ENCODE measurements around the gene NDUFB2.
"Not testable (repeated sequence)": the region's sequence is repeated elsewhere in the genome, so short reads cannot be mapped to it uniquely, and the experiment has no call there.

Gene NDUFB2

DNA sequence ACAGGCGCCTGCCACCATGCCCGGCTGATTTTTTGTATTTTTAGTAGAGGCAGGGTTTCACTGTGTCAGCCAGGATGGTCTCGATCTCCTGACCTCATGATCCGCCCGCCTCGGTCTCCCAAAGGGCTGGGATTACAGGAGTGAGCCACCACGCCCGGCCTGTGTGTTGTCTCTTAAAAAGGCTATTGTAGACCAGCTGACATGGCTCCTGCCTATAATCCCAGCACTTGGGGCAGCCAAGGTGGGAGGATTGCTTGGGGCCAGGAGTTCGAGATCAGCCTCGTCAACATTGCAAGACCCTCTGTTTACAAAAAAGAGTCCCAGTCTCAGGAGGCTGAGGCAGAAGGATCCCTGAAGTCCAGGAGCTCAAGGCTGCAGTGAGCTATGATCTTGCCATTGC is 2.7 kb upstream of the NDUFB2 start:
- not testable (repeated sequence) for DNase-seq

DNA sequence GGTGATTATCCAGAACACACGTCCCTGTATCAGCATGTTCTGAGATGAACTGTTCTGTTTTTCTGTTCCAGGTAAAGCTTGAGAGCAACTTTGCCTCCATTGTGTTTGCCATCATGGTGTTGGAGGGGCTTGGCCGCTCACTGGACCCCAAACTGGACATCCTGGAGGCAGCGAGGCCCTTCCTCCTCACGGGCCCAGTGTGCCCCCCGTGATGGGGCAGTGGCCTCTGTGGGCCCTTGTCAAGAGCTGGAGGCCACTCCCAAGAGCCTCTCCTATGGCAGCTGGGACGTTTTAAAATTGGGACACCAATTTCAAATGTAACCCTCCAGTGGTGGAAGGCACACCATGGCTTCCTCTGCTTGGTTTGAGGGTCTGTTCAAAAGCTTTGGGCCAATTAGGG is 1.9 kb upstream of the NDUFB2 start:
- DNase-seq: no peak

DNA sequence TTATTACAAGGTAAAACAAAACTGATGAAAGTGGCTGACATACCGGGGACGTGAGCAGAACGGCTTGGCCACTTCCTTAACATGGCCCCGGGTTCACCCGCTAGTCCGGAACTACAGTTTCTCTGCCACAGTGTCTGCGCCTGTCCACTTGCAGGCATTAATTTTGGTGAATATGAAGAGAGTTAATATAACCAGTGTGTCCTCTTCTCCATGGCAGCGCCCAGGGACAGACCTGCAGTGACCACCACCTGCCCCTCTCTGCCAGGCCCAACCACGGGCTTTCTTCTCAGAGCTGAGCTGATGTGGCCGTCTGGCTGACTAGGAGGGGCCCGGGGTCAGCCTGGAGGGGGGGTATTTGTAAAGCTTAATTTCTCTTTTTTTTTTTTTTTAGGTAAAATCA is 1.1 kb upstream of the NDUFB2 start:
- no peak for DNase-seq

DNA sequence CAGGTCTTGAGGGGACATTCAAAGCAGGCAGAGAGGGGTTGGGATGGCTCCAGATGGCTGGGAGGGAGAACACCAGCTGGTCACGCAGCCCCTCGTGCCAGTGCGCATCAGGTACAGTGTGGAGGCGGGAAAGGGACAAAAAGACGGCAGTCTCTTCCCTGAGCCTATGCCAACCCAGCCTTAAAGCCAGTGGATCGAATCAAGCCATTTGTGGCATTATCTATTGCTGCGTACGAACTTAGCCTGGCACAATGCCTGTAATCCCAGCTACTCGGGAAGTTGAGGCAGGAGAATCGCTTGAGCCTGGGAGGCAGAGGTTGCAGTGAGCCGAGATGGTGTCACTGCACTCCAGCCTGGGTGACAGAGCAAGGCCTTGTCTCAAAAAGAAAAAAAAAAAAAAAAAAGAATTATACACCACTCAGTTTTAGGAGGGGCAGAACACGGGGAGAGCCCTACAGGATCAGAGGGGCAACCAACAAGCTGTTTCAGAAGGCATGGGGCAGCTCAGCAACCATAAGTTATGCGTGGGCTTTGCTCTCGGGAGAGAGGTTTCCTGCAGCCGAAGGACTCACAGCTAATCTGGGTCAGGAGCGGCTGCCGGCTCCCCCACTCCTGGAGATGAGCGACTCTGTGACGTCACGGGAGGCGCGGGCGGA is 356 bp upstream of the NDUFB2 start:
- peak; percentile 92 for DNase-seq

DNA sequence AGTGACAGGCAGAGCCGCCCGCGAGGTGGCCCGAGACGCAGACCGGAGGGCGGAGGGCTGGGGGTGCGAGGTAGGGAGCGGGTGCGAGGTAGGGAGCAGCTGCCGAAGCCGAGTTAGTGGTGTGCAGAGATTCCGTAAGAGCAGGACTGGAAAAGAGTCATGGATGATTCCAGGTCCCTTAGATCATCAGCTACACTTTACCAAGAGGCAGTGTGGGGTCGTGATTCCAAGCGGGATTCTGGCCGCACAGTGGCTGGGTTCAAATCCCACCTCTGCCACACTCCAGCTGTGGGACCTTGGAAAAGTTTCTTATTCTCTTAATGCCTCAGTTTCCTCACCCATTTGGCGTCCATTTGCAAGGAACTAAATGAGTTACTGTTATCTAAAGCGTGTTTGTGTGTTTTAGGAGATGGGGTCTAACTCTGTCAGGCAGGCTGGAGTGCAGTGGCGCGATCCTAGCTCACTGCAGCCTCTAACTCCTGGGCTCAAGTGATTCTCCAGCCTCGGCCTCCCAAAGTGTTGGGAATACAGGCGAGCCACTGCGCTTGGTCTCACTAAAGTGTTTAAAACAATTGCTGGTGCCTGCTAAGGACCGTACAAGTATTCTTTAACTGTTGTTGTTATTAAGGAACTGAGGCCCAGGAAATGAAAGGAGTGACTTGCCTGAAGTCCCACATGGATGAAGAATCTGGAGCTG is 1.1 kb downstream of the NDUFB2 start:
- no peak for DNase-seq

DNA sequence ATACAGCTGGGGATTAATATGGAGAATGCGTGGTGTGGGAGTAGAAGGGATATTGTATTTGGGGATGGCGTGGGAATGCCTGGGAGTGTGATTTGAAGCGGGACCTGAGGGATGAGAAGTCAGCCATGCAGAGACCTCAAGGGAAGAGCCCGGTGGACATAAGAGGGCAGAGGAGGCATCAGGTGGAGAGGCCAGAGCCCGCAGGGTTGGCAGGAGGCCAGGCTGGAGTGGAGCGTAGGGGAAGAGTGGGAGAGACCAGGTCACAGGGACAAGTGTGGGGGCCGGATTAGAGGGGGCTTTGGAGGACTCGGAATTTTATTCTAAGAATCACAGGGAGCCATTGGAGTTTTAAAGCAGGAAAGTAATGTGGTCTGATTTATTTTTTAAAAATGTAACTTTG is 2.0 kb downstream of the NDUFB2 start:
- no peak for DNase-seq

DNA sequence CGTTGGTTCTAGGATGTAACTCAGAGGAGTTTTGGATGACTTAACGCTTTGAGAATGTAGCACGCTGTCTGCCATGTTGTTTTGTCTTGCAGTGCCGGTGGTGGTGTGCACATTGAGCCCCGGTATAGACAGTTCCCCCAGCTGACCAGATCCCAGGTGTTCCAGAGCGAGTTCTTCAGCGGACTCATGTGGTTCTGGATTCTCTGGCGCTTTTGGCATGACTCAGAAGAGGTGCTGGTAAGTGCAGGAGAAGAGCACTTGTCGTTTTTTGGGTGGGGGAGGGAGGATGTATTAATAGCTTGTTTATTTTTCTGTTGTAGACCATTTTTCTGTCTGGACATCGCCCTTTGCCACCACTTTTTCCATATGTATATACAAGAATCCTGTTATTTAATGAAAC is 6.3 kb downstream of the NDUFB2 start:
- no peak for DNase-seq

DNA sequence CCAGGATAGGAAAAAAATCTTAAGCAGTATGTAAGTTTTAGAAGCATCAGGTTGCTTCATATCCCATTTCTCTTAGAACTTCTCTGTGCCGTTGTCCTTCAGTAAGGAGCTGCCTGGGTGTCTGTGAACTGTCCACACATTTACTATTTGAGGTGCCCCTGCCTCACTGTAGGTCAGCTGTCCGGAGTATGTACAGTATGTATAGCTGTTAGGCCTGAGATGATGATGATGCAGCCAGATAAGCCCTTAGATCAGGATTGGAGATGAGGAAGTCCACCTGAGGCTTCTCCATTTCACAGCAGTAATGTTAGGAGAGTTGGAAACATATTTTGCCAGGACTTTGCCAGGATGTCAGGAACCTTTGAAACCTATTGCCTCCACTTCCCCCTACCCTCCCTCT is 7.7 kb downstream of the NDUFB2 start:
- no peak for DNase-seq

DNA sequence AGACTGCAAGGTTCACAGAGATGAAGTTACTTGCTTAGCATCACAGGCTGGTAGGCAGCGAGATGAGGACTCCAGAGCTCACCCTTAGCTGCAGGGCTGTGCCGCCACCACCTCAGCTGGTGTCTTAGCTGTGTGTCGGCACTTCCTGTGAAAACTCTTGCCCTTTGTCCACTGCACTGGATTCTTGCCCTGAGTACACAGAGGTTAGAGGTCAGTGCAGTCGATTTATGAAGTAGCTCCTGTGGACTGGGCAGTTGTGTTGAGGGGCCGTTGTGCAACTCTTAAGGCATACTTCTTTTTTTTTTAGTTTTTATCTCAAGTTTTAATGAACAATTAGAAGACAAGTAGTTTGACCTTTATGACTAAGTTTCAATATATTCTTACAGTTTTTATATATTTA is 10.6 kb downstream of the NDUFB2 start:
- DNase-seq: no peak

DNA sequence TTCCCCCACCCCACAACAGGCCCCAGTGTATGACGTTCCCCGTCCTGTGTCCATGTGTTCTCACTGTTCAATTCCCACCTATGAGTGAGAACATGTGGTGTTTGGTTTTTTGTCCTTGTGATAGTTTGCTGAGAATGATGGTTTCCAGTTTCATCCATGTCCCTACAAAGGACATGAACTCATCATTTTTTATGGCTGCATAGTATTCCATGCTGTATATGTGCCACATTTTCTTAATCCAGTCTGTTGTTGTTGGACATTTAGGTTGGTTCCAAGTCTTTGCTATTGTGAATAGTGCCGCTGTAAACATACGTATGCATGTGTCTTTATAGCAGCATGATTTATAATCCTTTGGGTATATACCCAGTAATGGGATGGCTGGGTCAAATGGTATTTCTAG is 12.3 kb downstream of the NDUFB2 start:
- not testable (repeated sequence) for DNase-seq

DNA sequence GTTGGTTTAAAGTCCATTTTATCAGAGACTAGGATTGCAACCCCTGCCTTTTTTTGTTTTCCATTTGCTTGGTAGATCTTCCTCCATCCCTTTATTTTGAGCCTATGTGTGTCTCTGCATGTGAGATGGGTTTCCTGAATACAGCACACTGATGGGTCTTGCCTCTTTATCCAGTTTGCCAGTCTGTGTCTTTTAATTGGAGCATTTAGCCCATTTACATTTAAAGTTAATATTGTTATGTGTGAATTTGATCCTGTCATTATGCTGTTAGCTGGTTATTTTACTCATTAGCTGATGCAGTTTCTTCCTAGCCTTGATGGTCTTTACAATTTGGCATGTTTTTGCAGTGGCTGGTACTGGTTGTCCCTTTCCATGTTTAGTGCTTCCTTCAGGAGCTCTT is 15.9 kb downstream of the NDUFB2 start:
- not testable (repeated sequence) for DNase-seq

DNA sequence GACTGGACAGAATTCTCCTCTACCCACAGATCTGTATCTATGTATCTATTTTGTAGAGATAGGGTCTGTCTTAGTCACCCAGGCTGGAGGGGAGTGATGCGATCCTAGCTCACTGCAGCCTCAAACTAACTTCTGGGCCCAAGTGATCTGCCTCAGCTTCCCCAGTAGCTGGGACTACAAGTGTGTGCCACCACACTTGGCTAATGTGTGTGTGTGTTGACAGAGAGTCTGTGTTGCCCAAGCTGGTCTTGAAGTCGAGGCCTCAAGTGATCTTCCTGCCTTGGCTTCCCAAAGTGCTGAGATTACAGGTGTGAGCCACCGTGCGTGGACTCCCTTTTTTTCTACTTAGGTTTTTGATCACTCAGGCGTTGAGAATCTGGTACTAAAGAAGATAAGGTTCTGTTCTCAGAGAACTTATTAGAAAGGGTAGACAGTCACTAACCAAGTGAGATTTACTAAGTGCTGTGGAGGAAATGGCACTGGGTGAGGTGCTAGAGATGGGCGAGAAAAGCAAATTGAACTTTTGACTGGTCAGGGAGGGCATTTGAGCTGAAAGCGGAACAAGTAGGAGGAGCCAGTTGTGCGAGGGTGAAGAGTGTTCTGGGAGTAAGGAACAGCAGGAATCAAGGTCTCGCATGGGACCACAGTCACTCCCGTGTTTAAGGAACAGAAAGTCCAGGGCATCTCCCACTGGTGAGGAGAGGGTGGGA is 18.0 kb downstream of the NDUFB2 start:
- no peak for DNase-seq

DNA sequence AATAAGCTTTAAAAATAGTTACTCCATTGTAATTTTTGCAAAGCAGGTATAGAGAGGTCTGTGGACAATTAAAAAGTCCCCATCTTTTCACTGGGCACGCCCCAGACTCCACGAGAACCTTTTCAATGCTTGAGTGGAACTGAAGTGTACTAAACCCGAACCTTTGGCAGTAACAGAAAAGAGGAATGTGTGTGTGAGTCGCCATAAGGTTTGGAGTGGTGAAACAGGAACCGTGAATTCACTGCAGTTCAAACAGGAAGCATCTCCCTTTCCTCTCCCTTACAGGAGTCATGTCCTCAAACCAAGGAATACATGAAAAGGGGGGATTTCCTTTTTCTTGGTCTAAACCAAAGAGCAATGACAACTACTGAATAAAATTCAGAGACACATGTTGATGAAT is 23.2 kb downstream of the NDUFB2 start:
- DNase-seq: no peak

DNA sequence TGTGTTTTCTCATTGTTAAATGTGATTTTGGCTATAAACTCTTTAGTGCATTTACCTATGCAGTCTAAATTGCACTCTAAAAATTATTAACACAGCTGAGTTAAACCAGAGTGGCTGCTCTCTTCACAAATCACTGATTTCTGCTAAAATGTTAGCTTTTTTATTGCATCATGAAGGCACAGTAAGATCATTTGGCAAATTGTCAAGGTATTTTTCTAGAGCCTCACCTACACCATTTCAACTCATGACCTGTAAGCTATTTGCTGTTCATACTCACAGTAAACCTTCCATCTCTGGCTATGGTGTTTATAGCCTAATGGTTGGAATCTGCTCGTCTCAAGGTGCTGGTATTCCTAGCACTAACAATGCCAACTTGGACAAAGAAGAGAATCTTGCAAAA is 25.7 kb downstream of the NDUFB2 start:
- no peak for DNase-seq

DNA sequence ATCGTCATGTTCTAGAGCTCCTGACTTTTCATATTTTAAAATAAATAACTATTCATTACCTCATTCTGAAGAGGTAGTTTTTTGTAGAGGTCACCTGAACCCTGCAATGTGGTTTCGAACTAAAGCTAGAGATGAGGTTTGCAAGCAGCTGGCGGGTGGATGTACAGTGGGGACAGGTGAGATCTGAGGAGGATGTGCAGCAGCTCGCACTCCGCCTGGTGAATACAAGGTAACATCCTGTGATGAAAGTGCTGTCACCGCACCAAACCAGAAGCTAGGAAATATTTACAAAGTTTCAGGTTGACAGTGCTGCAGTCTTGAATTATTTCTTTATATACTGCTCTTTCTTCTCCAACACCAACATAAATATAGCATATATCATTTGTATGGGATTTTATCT is 26.5 kb downstream of the NDUFB2 start:
- DNase-seq: no peak

DNA sequence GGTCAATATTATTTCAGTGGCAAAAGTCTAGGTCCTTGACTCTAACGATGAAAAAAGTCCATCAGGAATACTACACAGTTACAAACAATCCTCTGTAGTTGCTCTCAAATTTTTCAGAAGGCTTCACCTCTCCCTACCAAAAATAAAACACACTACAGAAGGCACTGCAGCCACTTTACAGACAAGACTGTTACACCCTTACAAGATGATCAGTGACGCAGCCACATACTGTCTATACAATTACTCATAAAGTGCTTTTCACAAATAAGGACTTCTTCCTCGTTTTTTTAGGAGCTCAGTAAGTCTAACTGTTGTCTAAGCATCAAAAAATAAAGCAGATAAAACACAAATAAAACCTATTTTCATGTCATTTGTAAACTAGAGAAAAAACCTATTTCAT is 27.1 kb downstream of the NDUFB2 start:
- no peak for DNase-seq

DNA sequence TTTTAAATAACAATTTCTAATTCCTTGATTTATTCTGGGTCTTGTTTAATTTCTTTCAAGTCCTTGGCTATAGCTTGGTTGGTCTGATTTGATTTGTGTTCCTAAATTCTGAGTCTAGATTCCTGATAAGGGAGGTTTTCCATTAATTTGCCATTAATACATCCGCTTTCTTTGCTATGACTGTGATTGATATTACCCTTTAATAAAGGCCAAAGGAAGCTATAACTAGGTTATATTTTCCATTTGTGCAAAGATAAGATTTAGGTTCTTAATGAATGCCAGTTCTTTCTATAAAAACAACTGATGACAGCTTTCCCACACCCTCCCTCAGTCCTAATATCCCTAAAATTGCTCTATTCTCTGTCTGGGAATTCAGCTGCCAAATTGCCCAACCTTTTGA is 28.2 kb downstream of the NDUFB2 start:
- DNase-seq: no peak

DNA sequence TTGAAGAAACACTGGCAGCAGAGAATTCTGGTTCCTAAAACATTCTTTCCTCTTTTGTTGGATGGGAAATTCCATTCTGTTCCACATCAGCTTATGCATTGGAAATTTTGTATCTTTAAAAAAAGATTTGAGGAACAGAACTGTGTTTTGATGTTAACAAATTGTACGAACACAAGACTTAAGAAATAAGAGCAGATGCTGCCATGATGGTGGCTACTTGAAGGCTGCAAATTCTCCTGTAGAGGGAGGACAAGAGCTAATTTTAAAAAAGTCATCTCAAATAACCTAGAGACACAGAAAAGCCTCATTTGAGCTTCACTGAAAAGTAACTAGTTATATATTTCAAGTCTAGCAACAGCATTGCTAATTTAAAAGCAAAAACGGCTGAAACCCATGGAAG is 29.8 kb downstream of the NDUFB2 start:
- no peak for DNase-seq

DNA sequence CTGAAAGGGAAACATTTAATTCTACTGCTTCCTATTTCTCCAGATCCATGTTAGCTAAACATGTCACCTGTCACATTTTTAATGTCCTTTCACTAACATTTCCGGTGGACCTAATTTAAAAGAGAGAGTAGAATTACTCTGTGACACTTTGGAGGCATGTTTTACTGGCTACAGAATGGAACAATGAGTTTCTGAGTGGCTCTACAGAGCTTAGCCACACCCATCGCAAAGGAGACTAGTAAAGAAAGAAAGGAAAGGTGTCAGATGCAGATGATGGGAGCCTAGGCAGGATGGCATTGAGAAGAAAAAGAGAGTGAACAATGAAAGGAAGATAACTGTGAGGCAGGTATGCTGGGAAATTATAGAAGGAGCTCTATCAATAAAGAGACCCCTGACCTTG is 35.9 kb downstream of the NDUFB2 start:
- DNase-seq: no peak

DNA sequence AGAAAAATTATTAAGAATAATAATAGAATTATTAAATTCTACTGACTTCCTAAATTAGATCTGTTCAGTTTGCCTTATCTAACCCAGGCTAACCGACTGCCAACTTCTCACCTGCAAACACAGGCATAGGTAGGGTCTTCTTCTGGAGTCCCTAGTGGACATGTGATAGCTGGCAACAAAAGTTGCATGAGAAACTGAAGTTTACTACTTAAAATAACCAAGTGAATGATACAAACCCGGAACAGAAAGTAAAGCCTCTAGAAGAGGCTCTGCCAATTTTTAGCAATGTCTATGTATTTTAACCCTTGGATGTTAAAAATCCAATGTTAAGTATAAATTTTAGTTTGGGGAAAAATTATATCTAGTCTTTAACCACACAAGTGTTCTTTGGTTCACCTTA is 37.6 kb downstream of the NDUFB2 start:
- no peak for DNase-seq

DNA sequence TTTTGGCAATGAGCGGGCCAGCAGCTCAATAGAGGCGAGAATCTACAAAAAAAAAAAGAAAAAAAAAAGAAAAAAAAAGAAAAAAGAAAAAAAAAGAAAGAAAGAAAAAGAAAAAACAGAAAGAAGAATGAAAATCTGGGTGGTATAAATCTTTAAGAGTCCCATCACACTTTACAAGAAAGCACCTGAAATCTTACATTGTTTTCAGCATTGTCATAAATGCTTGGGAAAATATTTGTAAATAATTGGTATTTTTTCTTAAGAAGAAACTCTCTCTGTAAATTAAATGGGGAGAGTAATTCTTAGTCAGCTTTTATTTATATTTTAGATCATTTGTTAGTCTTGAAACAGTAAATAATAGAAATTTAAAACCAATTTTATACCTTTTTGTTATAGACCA is 38.2 kb downstream of the NDUFB2 start:
- DNase-seq: no peak

DNA sequence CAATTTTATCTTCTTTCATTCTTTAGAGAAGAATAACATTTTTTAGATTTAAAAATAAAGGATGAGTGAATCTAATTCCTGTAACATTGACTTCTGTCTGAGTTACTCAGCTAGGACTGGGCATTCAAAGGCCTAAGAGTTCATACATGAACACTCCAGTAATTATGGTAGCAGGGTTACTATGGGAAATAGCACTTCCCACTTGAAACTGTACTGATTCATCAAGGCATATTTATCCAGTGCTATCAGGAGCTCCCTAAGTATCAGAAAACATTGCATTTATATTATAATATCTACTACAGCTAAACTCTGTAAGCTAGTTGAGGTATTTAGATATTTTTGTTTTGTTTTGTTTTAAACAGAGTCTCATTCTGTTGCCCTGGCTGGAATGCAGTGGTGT is 41.8 kb downstream of the NDUFB2 start:
- DNase-seq: no peak

DNA sequence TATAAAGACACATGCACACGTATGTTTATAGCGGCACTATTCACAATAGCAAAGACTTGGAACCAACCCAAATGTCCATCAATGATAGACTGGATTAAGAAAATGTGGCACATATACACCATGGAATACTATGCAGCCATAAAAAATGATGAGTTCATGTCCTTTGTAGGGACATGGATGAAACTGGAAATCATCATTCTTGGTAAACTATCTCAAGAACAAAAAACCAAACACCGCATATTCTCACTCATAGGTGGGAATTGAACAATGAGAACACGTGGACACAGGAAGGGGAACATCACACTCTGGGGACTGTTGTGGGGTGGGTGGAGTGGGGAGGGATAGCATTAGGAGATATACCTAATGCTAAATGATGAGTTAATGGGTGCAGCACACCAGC is 46.7 kb downstream of the NDUFB2 start:
- not testable (repeated sequence) for DNase-seq

DNA sequence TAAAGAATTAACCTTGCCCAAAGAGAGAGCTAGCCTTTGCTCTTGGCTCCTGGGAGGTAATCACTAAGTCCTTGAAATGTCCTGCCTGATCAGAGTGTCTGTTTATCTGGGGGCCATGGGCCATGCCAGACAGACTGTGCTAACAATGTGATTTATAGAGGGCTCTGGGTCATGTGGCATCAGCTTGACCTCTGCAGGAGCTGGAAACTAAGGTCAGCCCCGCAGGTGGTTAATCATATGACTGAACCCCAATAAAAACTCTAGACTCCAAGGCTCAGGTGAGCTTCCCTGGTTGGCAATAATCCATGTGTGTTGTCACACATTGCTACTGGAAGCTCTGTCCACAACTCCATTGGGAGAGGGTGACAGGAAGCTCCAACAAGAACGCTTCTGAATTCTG is 47.5 kb downstream of the NDUFB2 start:
- DNase-seq: no peak
